K562 (cell line): ENCODE data around the gene NRGN. TPM values are rescaled to one million over a fixed set of nuclear protein-coding genes. Genes with fewer than 3 reads are reported as not detected.
A peak's percentile ranks its signal among the peaks of the same experiment; 100 is the strongest.

Experiments used
- ARNT ChIP-seq, 2 experiments: fragments of 450-650 bp; IDR thresholded peaks; 2 replicates each; pipeline ENCODE4 v1.6.1; 2016; ENCODE audit warnings: mild to moderate bottlenecking in 1 of 2
- CBFA2T2 ChIP-seq: fragments of 450-650 bp; conservative IDR thresholded peaks from 2 replicates; pipeline ENCODE4 v1.6.1; 2017; ENCODE audit warnings: mild to moderate bottlenecking
- CBX5 ChIP-seq: IDR thresholded peaks from 2 replicates; pipeline ENCODE4 v1.6.1; 2014; ENCODE audit warnings: low read depth, borderline replicate concordance
- LEF1 ChIP-seq: fragments of 450-650 bp; IDR thresholded peaks from 2 replicates; pipeline ENCODE4 v1.6.1; 2016; ENCODE audit warnings: mild to moderate bottlenecking
- PTTG1 ChIP-seq: fragments of 450-650 bp; IDR thresholded peaks from 2 replicates; pipeline ENCODE4 v1.6.1; 2016; ENCODE audit warnings: low read depth, mild to moderate bottlenecking, missing genetic modification characterization, missing compliant biosample characterization
- RB1 ChIP-seq: fragments of 450-650 bp; IDR thresholded peaks from 2 replicates; pipeline ENCODE4 v1.6.1; 2017; ENCODE audit warnings: low read depth, mild to moderate bottlenecking
- REST ChIP-seq, 2 experiments: fragments of 450-650 bp; formaldehyde crosslinking in 1 of 2; IDR thresholded peaks; 2 replicates each; pipeline versions ENCODE4 v1.4.0 to v1.6.1; 2014 to 2020; ENCODE audit warnings: mild to moderate bottlenecking in 2 of 2, borderline replicate concordance in 1 of 2, low read depth in 1 of 2
- SPI1 ChIP-seq: IDR thresholded peaks from 2 replicates; pipeline ENCODE4 v1.6.1; 2011; ENCODE audit warnings: low read depth, low read length, control low read depth, borderline replicate concordance
- THAP12 ChIP-seq: fragments of 250-450 bp; sonication (Bioruptor Pico); IDR thresholded peaks from 2 replicates; pipeline ENCODE4 v1.9.0; 2021; ENCODE audit warnings: mild to moderate bottlenecking, inconsistent platforms
- WHSC1 ChIP-seq: IDR thresholded peaks from one replicate; pipeline ENCODE4 v1.6.1; 2012; ENCODE audit warnings: low read length, control low read depth, inconsistent platforms
- ZBTB49 ChIP-seq: sonication (generic); formaldehyde crosslinking; IDR thresholded peaks from 2 replicates; pipeline ENCODE4 v1.8.0; 2022; ENCODE audit warnings: missing genetic modification reagents, mild to moderate bottlenecking, borderline replicate concordance
- ZFP30 ChIP-seq: fragments of 250-450 bp; sonication (Bioruptor Pico); IDR thresholded peaks from 2 replicates; pipeline ENCODE4 v1.8.0; 2022; ENCODE audit warnings: moderate library complexity, mild to moderate bottlenecking, inconsistent platforms, borderline replicate concordance
- polyA plus RNA-seq, 8 experiments: library from polyadenylated mRNA; depleted of rRNA in 4 of 8; stranded (reverse) in 5 of 8; unstranded in 3 of 8; fragments of >200 nt; fragmentation: Nextera tagmentation in 2 of 8; fragmentation: Illumina TruSeq in 1 of 8; extraction: Ambion mirVana in 2 of 8; extraction: Trizol in 1 of 8; gene quantifications; 2 replicates each; pipeline versions ENCODE4 v1.2.1 to v1.2.3, GENCODE V29; 2011 to 2014; ENCODE audit warnings: inconsistent platforms in 1 of 8, missing spikeins in 1 of 8
- total RNA-seq, 7 experiments: library from RNA; depleted of rRNA in 6 of 7; stranded (reverse); fragments of >200 nt in 6 of 7; fragmentation: Illumina TruSeq in 2 of 7; extraction: Trizol in 2 of 7; gene quantifications; 2 replicates each; pipeline versions ENCODE4 v1.2.1 to v1.2.3, GENCODE V29; 2011 to 2021; ENCODE audit warnings: low replicate concordance in 1 of 7

NRGN gene
- total and polyA plus RNA-seq, 9 of the 15 experiments (the other 6 are each of a cell fraction or from before 2014, with no cell fraction given), result 0.29 to 7.8 (median 3.5) TPM; not detected in 2

- TF ChIP-seq REST (IDR thresholded peaks at IDR 0.05; ENCODE audit: borderline replicate concordance), result peak; percentile 89
- TF ChIP-seq REST (CRISPR knock-in tag; IDR thresholded peaks at IDR 0.05; ENCODE audit: low read depth), result no peak
- no peak for TF ChIP-seq CBFA2T2
- no peak for TF ChIP-seq CBX5
- TF ChIP-seq LEF1, result no peak
- TF ChIP-seq RB1, result peak; percentile 61; the same call in 1 of the 2 replicates
- TF ChIP-seq ZFP30, result no peak
- no peak for TF ChIP-seq THAP12 (CRISPR knock-in tag)
- no peak for TF ChIP-seq ZBTB49
- TF ChIP-seq WHSC1, result no peak
- no peak for TF ChIP-seq ARNT (IDR thresholded peaks at IDR 0.05)
- TF ChIP-seq PTTG1 (tag), result no peak
- peak; percentile 84 for TF ChIP-seq SPI1
Observed at GRCh38 chr11:124758355-124759265, 18.9 kb downstream of the NRGN start (continued).
